Pons (tissue), 1 donor: ENCODE measurements around the gene HOXA7.

Experiments
- DNase-seq: peaks from one replicate; pipeline ENCODE4 v3.0.0-alpha.2; 2016; ENCODE audit warnings: low spot score

Gene HOXA7

GRCh38 chr7:27118580-27118979, 37.9 kb downstream of the HOXA7 start:
- DNase-seq = no peak

- DNase-seq = no peak
Observed at GRCh38 chr7:27117887-27118491, 38.5 kb downstream of the HOXA7 start.

- no peak for DNase-seq
Observed at GRCh38 chr7:27116962-27117886, 39.3 kb downstream of the HOXA7 start.

GRCh38 chr7:27116031-27116961, 40.2 kb downstream of the HOXA7 start:
- no peak for DNase-seq

- DNase-seq = no peak
Observed at GRCh38 chr7:27115221-27116026, 41.1 kb downstream of the HOXA7 start.

- DNase-seq = no peak
Observed at GRCh38 chr7:27114881-27115220, 41.6 kb downstream of the HOXA7 start.

- DNase-seq = no peak
Observed at GRCh38 chr7:27113991-27114769, 42.3 kb downstream of the HOXA7 start.

- no peak for DNase-seq
Observed at GRCh38 chr7:27112955-27113949, 43.2 kb downstream of the HOXA7 start.

- DNase-seq = no peak
Observed at GRCh38 chr7:27112361-27112760, 44.1 kb downstream of the HOXA7 start.

GRCh38 chr7:27111751-27112277, 44.7 kb downstream of the HOXA7 start:
- no peak for DNase-seq

GRCh38 chr7:27111042-27111750, 45.3 kb downstream of the HOXA7 start:
- DNase-seq = no peak

GRCh38 chr7:27110186-27111031, 46.1 kb downstream of the HOXA7 start:
- DNase-seq = no peak

- no peak for DNase-seq
Observed at GRCh38 chr7:27109466-27110185, 46.8 kb downstream of the HOXA7 start.

- DNase-seq = no peak
Observed at GRCh38 chr7:27108390-27109127, 47.9 kb downstream of the HOXA7 start.

GRCh38 chr7:27107391-27108381, 48.8 kb downstream of the HOXA7 start:
- DNase-seq = no peak
